ENCODE measurements around the gene ZFP36.
"Not testable (repeated sequence)": the region's sequence is repeated elsewhere in the genome, so short reads cannot be mapped to it uniquely, and the experiment has no call there.

ZFP36 gene

GRCh38 chr19:39445196-39446111, 38.8 kb downstream of the ZFP36 start, which contains the start of gene SUPT5H:
SUPT5H (plus strand) TSS chr19:39445582; CDS start chr19:39445891, 309 bp downstream.
- peak; percentile 99 for DNase-seq (ENCODE audit: low spot score)

GRCh38 chr19:39446365-39447084, 39.9 kb downstream of the ZFP36 start:
- DNase-seq (ENCODE audit: low spot score), result no peak

- DNase-seq (ENCODE audit: low spot score), result no peak
These were observed 41.6 kb downstream of the ZFP36 start for GRCh38 chr19:39448271-39448670.

GRCh38 chr19:39449116-39449797, 42.6 kb downstream of the ZFP36 start:
- DNase-seq (ENCODE audit: low spot score), result no peak

- DNase-seq (ENCODE audit: low spot score), result not testable (repeated sequence)
These were observed 44.6 kb downstream of the ZFP36 start for GRCh38 chr19:39451257-39451656.
